Spinal cord (tissue), 10 donors: Measurements from ENCODE around the gene AFAP1. TPM values are rescaled to one million over a fixed set of nuclear protein-coding genes. Genes with fewer than 3 reads are reported as not detected.

Experiments used
- DNase-seq, 6 donors: peaks; one replicate each; pipeline versions ENCODE4 v3.0.0 to v3.0.0-alpha.2; 2013 to 2015; ENCODE audit warnings: low spot score in 6 of 6, low read depth in 4 of 6
- H3K27ac ChIP-seq: one replicate; pipeline ENCODE4 v1.5.1; 2013; ENCODE audit warnings: low read depth, low read length, control low read depth
- H3K27me3 ChIP-seq: one replicate; pipeline ENCODE4 v1.6.1; 2013; ENCODE audit warnings: low read length; ENCODE audit not compliant: control insufficient read depth, insufficient read depth
- H3K36me3 ChIP-seq: one replicate; pipeline ENCODE4 v1.6.1; 2013; ENCODE audit warnings: low read length; ENCODE audit not compliant: control insufficient read depth, insufficient read depth
- H3K4me1 ChIP-seq: one replicate; pipeline ENCODE4 v1.6.1; 2013; ENCODE audit warnings: low read length; ENCODE audit not compliant: control insufficient read depth, insufficient read depth
- H3K4me3 ChIP-seq: one replicate; pipeline ENCODE4 v1.5.1; 2013; ENCODE audit warnings: low read depth, low read length, control low read depth
- H3K9me3 ChIP-seq: one replicate; pipeline ENCODE4 v1.6.1; 2013; ENCODE audit warnings: low read length; ENCODE audit not compliant: control insufficient read depth, insufficient read depth
- WGBS: methylation state at CpG from one replicate; pipeline ENCODE4 v1.1.5; 2013; ENCODE audit warnings: missing lambda C conversion rate; ENCODE audit not compliant: insufficient coverage; 5-methylcytosine and 5-hydroxymethylcytosine counted together
- polyA plus RNA-seq, 2 donors: library from polyadenylated mRNA; unstranded; fragments of 120-200 nt; gene quantifications; one replicate each; pipeline ENCODE4 v1.2.1, GENCODE V29; 2013; ENCODE audit not compliant: insufficient read length in 2 of 2
- total RNA-seq, 2 donors: library from RNA; depleted of rRNA in 1 of 2; stranded (reverse); fragments of 120-200 nt in 1 of 2; fragments of >200 nt in 1 of 2; gene quantifications; one replicate each; pipeline versions ENCODE4 v1.2.3 to v1.2.4, GENCODE V29; 2013 to 2014
- donor health status: healthy.

AFAP1 gene
- total and polyA plus RNA-seq, 4 donors, result 34.8 to 42.0 (median 36.3) TPM

GRCh38 chr4:7980036-7980435, 40.4 kb upstream of the AFAP1 start:
- no peak overlapping the region for H3K27ac ChIP-seq
- WGBS, result no CpG with 5 or more reads among the region's 2 CpGs
- H3K9me3 ChIP-seq, result no peaks in the 10 kb centered on the region
- no peak for DNase-seq
- H3K4me1 ChIP-seq, result peaks cover 9% of the 10 kb centered on the region
- no peaks in the 10 kb centered on the region for H3K27me3 ChIP-seq
- no peak overlapping the region for H3K4me3 ChIP-seq
- H3K36me3 ChIP-seq, result peaks cover 40% of the 10 kb centered on the region

- Histone ChIP-seq H3K27ac (no peak overlapping the region), H3K27me3 (no peaks in the 10 kb centered on the region), H3K4me1 (peaks cover 6% of the 10 kb centered on the region), H3K36me3 (peaks cover 36% of the 10 kb centered on the region), H3K9me3 (no peaks in the 10 kb centered on the region), H3K4me3 (no peak overlapping the region)
- 80% methylated on average over 2 of the region's 4 CpGs for WGBS
- no peak for DNase-seq
Observed at GRCh38 chr4:7979652-7979968, 39.9 kb upstream of the AFAP1 start.

GRCh38 chr4:7978907-7979651, 39.4 kb upstream of the AFAP1 start:
- DNase-seq, result no peak
- 80% methylated on average over 13 of the region's 17 CpGs for WGBS

GRCh38 chr4:7978489-7978888, 38.8 kb upstream of the AFAP1 start:
- Histone ChIP-seq H3K36me3 (peaks cover 28% of the 10 kb centered on the region), H3K9me3 (no peaks in the 10 kb centered on the region), H3K27ac (no peak overlapping the region), H3K4me1 (peaks cover 12% of the 10 kb centered on the region), H3K27me3 (no peaks in the 10 kb centered on the region), H3K4me3 (no peak overlapping the region)
- no peak for DNase-seq
- 78% methylated on average over 3 of the region's 5 CpGs for WGBS

More at GRCh38 chr4:7978907-7979651, 39.4 kb upstream of the AFAP1 start:
- Histone ChIP-seq H3K27ac (no peak overlapping the region), H3K4me1 (peaks cover 6% of the 10 kb centered on the region), H3K4me3 (no peak overlapping the region), H3K27me3 (no peaks in the 10 kb centered on the region), H3K9me3 (no peaks in the 10 kb centered on the region), H3K36me3 (peaks cover 32% of the 10 kb centered on the region)

GRCh38 chr4:7976634-7977033, 37.0 kb upstream of the AFAP1 start:
- Histone ChIP-seq H3K36me3 (peaks cover 30% of the 10 kb centered on the region), H3K27ac (no peak overlapping the region), H3K4me3 (no peak overlapping the region), H3K9me3 (no peaks in the 10 kb centered on the region), H3K4me1 (peaks cover 22% of the 10 kb centered on the region), H3K27me3 (no peaks in the 10 kb centered on the region)
- WGBS, result 99% methylated on average over 4 of the region's 5 CpGs
- DNase-seq, result no peak

GRCh38 chr4:7976025-7976424, 36.4 kb upstream of the AFAP1 start:
- Histone ChIP-seq H3K36me3 (peaks cover 35% of the 10 kb centered on the region), H3K27ac (no peak overlapping the region), H3K4me1 (peaks cover 28% of the 10 kb centered on the region), H3K4me3 (no peak overlapping the region), H3K9me3 (no peaks in the 10 kb centered on the region), H3K27me3 (no peaks in the 10 kb centered on the region)
- DNase-seq, result no peak
- WGBS, result 87% methylated on average over 7 of the region's 7 CpGs

GRCh38 chr4:7974425-7974824, 34.8 kb upstream of the AFAP1 start:
- peaks cover 39% of the 10 kb centered on the region for H3K4me1 ChIP-seq
- H3K27ac ChIP-seq, result no peak overlapping the region
- H3K4me3 ChIP-seq, result no peak overlapping the region
- WGBS, result 100% methylated on average over 1 of the region's 1 CpG
- no peaks in the 10 kb centered on the region for H3K27me3 ChIP-seq
- no peaks in the 10 kb centered on the region for H3K9me3 ChIP-seq
- peaks cover 45% of the 10 kb centered on the region for H3K36me3 ChIP-seq
- no peak for DNase-seq

GRCh38 chr4:7973545-7973981, 33.9 kb upstream of the AFAP1 start:
- H3K9me3 ChIP-seq, result no peaks in the 10 kb centered on the region
- WGBS, result 68% methylated on average over 5 of the region's 10 CpGs
- H3K27ac ChIP-seq, result no peak overlapping the region
- H3K36me3 ChIP-seq, result peaks cover 39% of the 10 kb centered on the region
- no peaks in the 10 kb centered on the region for H3K27me3 ChIP-seq
- peak in 1 of 6 donors; percentile 38 for DNase-seq
- H3K4me3 ChIP-seq, result no peak overlapping the region
- H3K4me1 ChIP-seq, result peaks cover 36% of the 10 kb centered on the region

- WGBS, result 78% methylated on average over 13 of the region's 13 CpGs
- H3K27ac ChIP-seq, result peak overlapping the region; percentile 30
Observed at GRCh38 chr4:7971881-7972500, 32.3 kb upstream of the AFAP1 start.

GRCh38 chr4:7971159-7971631, 31.5 kb upstream of the AFAP1 start:
- no peak for DNase-seq
- Histone ChIP-seq H3K27me3 (no peaks in the 10 kb centered on the region), H3K4me3 (no peak overlapping the region), H3K4me1 (peaks cover 50% of the 10 kb centered on the region), H3K27ac (peak overlapping the region; percentile 30), H3K9me3 (no peaks in the 10 kb centered on the region), H3K36me3 (peaks cover 51% of the 10 kb centered on the region)
- WGBS, result 92% methylated on average over 2 of the region's 2 CpGs

More at GRCh38 chr4:7971881-7972500, 32.3 kb upstream of the AFAP1 start:
- H3K9me3 ChIP-seq, result no peaks in the 10 kb centered on the region
- no peaks in the 10 kb centered on the region for H3K27me3 ChIP-seq
- DNase-seq, result no peak
- H3K4me3 ChIP-seq, result no peak overlapping the region
- peaks cover 43% of the 10 kb centered on the region for H3K36me3 ChIP-seq
- peaks cover 43% of the 10 kb centered on the region for H3K4me1 ChIP-seq
